Stomach (tissue), 4 donors: ENCODE measurements around the gene ERN1.

Source experiments
- POLR2A ChIP-seq, 4 donors: fragments of 450-650 bp; IDR thresholded peaks; one replicate each; pipeline ENCODE4 v1.6.1; 2016; ENCODE audit warnings: antibody characterized with exemption in 4 of 4, control low read depth in 2 of 4, mild to moderate bottlenecking in 1 of 4, moderate library complexity in 1 of 4
- TF ChIP-seq, protein P1 (sequence below), 7 experiments: fragments of 450-650 bp in 4 of 7; fragments of 200-600 bp in 3 of 7; sonication (generic) in 3 of 7; IDR thresholded peaks; one replicate each; pipeline ENCODE4 v1.5.1; 2016 to 2019; ENCODE audit warnings: antibody characterized with exemption in 7 of 7, control low read depth in 2 of 7, mild to moderate bottlenecking in 1 of 7

DNA sequence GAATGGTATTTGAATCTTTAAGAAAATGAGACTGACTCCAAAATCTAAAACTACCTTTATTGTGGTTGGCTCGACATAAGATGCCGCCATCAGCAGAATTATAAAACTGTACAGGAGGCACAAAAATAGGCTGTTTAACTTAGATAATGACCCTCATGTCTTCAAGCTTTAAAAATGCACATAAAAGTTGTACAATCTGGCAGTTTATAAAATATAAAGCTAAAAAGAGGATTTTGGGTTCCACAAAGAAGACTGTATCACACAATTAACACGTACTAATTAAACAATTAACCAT is 90.9 kb downstream of the ERN1 start:
- TF ChIP-seq POLR2A (IDR thresholded peaks at IDR 0.05), result no peak
- TF ChIP-seq, protein P1, sequence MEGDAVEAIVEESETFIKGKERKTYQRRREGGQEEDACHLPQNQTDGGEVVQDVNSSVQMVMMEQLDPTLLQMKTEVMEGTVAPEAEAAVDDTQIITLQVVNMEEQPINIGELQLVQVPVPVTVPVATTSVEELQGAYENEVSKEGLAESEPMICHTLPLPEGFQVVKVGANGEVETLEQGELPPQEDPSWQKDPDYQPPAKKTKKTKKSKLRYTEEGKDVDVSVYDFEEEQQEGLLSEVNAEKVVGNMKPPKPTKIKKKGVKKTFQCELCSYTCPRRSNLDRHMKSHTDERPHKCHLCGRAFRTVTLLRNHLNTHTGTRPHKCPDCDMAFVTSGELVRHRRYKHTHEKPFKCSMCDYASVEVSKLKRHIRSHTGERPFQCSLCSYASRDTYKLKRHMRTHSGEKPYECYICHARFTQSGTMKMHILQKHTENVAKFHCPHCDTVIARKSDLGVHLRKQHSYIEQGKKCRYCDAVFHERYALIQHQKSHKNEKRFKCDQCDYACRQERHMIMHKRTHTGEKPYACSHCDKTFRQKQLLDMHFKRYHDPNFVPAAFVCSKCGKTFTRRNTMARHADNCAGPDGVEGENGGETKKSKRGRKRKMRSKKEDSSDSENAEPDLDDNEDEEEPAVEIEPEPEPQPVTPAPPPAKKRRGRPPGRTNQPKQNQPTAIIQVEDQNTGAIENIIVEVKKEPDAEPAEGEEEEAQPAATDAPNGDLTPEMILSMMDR (IDR thresholded peaks at IDR 0.05), result no peak
